ENCODE data around the gene PRDM12.

Gene PRDM12

GRCh38 chr9:130711469-130711868, 47.1 kb downstream of the PRDM12 start:
- Mint-ChIP-seq H3K27me3 (no peaks in the 10 kb centered on the region), H3K4me3 (no peak overlapping the region), H3K27ac (no peak overlapping the region), H3K4me1 (peaks cover 35% of the 10 kb centered on the region), H3K36me3 (no peaks in the 10 kb centered on the region), H3K9me3 (no peaks in the 10 kb centered on the region)

GRCh38 chr9:130712564-130713285, 48.3 kb downstream of the PRDM12 start:
- Mint-ChIP-seq H3K4me3 (peak overlapping the region; percentile 95), H3K36me3 (no peaks in the 10 kb centered on the region), H3K27ac (peak overlapping the region; percentile 97), H3K9me3 (no peaks in the 10 kb centered on the region), H3K4me1 (peaks cover 41% of the 10 kb centered on the region), H3K27me3 (no peaks in the 10 kb centered on the region)

DNA sequence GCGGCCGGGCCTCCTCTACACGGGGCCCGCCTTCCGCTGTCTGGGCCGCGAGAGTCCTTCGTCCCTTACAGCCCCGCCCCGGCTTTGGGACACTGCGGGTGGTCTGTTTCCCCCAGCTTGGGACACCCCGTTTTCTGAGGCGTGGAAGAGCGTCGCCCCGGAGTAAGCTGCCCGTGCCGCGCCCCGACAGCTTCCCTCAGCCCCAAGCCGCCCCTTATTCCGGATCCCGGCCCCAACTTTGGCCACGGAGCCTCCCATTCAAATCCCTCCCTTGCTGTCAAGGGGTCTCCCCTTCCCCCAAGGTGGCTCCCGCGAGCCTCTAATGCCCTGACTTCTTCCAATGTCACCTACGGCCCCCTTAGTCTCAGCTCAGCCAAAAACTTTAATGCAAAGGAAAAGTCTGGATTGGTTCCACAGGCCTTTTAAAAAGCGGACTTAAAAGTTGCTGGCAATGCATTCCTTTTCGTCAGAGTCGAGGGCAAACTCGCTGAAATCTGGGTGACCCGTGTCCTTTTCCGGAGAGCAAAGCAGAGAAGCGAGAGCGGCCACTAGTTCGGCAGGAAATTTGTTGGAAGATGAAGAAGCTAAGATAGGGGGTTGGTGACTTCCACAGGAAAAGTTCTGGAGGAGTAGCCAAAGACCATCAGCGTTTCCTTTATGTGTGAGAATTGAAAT, 49.0 kb downstream of the PRDM12 start:
- peak overlapping the region; percentile 95 for H3K4me3 Mint-ChIP-seq
- peak overlapping the region; percentile 94 for H3K27ac Mint-ChIP-seq
- H3K27me3 Mint-ChIP-seq, result no peaks in the 10 kb centered on the region
- peaks cover 41% of the 10 kb centered on the region for H3K4me1 Mint-ChIP-seq
- H3K36me3 Mint-ChIP-seq, result no peaks in the 10 kb centered on the region
- H3K9me3 Mint-ChIP-seq, result no peaks in the 10 kb centered on the region

DNA sequence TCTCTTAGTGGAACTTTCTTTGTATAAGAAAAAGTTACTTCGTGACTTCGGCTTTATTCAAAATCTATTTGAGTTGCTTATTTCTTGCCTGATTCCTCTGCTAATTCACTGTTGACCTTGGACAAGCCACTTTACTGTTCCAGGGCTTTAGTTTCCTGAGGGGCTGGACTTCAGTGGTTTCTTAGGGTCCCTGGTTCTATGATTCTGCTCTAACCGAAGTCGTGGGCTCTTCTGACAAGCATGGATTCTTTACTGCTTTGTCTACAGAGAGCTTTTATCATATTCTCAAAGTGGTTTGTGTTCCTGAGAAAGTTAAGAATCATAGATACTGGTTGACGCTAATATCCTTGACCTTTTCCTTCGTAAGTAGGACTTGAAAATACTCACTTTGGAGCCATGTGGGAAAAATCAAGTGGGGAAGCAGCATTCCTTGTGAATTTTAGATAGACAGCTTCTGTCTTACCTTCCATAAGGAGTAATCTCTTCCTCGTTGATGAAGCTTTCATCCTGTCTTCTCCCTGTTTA, 50.3 kb downstream of the PRDM12 start:
- Mint-ChIP-seq H3K36me3 (no peaks in the 10 kb centered on the region), H3K27ac (no peak overlapping the region), H3K4me3 (peak overlapping the region; percentile 95), H3K9me3 (no peaks in the 10 kb centered on the region), H3K27me3 (no peaks in the 10 kb centered on the region), H3K4me1 (peaks cover 49% of the 10 kb centered on the region)

DNA sequence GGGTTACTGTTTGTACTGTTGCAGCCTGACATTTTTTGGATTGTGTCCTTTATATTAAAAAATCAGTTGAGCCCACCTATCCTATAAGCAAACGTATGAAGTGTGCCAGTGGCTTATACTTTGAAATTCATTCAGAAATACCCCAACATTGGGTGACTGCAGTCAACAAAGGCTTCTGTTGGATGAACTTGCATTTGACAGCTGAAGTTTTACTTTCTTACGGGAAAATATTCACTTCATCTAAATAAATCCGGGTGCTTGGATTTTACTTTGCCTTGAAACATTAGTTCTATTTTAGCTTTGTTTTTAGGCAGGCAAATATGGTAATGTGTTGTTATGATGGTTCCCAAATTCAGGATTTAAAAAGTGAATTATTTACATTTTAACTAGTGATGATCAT, 50.9 kb downstream of the PRDM12 start:
- Mint-ChIP-seq H3K4me1 (peaks cover 55% of the 10 kb centered on the region), H3K27me3 (no peaks in the 10 kb centered on the region), H3K27ac (no peak overlapping the region), H3K9me3 (no peaks in the 10 kb centered on the region), H3K36me3 (no peaks in the 10 kb centered on the region), H3K4me3 (peak overlapping the region; percentile 95)

GRCh38 chr9:130718562-130718961, 54.2 kb downstream of the PRDM12 start:
- Mint-ChIP-seq H3K36me3 (peaks cover 2% of the 10 kb centered on the region), H3K27ac (no peak overlapping the region), H3K4me3 (no peak overlapping the region), H3K4me1 (peaks cover 59% of the 10 kb centered on the region), H3K27me3 (no peaks in the 10 kb centered on the region), H3K9me3 (no peaks in the 10 kb centered on the region)

DNA sequence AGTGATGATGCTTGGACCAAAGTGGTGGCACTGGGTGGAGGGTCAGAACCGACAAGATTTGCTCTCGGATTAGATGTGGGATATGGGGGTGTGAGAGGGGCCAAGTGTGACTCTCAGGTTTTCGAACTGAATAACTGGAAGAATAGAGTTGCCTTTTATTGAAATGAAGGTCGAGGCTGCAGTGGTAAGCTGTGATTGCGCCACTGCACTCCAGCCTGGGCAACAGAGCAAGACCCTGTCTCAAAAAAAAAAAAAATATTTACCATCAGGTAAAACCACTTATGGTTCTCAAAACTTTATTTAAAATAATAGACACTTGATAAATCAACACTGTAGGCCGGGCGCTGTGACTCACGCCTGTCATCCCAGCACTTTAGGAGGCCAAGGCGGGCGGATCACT, 56.4 kb downstream of the PRDM12 start:
- peaks cover 37% of the 10 kb centered on the region for H3K4me1 Mint-ChIP-seq
- H3K9me3 Mint-ChIP-seq, result no peaks in the 10 kb centered on the region
- no peak overlapping the region for H3K27ac Mint-ChIP-seq
- no peak overlapping the region for H3K4me3 Mint-ChIP-seq
- no peaks in the 10 kb centered on the region for H3K27me3 Mint-ChIP-seq
- peaks cover 2% of the 10 kb centered on the region for H3K36me3 Mint-ChIP-seq

DNA sequence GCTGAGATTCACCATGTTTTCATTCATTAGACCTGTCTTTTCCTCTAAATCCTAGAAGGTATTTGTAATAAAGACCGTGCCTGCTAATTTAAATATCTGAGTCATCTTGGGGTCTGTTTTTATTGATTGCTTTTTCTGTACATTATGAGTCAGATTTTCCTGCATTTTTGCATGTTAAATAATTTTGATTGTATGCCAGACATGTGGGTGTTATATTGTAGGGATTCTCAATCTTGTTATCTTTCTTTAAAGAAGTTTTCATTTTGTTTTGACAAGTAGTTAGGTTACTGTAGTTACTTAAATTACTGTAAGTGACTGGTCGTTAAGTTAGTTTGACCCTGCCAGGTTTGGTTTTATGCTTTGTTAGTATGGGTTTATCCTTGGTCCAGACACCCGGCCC, 64.3 kb downstream of the PRDM12 start:
- no peak overlapping the region for H3K4me3 Mint-ChIP-seq
- peak overlapping the region; percentile 5 for H3K27ac Mint-ChIP-seq
- H3K4me1 Mint-ChIP-seq, result peaks cover 38% of the 10 kb centered on the region
- no peaks in the 10 kb centered on the region for H3K9me3 Mint-ChIP-seq
- peaks cover 1% of the 10 kb centered on the region for H3K36me3 Mint-ChIP-seq
- no peaks in the 10 kb centered on the region for H3K27me3 Mint-ChIP-seq

DNA sequence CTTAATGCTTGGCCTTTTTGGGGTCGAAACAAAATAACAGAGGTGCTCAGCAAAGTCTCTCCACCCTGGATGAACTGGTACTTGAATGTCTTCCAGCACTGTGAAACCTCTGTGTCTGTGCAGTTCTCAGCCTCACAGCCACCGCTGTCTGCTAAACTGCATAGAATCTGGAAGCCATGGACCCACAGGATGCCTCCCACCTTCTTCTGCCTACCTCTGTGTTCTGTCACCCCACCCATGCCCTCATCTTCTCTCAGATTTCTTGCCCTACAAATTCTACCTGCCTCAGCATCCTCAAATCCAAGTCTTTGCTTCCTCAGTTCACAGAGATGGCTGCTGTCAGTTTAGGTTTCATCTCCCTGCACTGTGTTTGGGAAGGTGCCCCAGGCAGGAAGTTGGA, 64.8 kb downstream of the PRDM12 start:
- Mint-ChIP-seq H3K4me3 (no peak overlapping the region), H3K27ac (no peak overlapping the region), H3K27me3 (no peaks in the 10 kb centered on the region), H3K4me1 (peaks cover 40% of the 10 kb centered on the region), H3K36me3 (peaks cover 3% of the 10 kb centered on the region), H3K9me3 (no peaks in the 10 kb centered on the region)

- Mint-ChIP-seq H3K4me3 (no peak overlapping the region), H3K36me3 (peaks cover 3% of the 10 kb centered on the region), H3K27me3 (no peaks in the 10 kb centered on the region), H3K9me3 (no peaks in the 10 kb centered on the region), H3K27ac (peak overlapping the region; percentile 43), H3K4me1 (peaks cover 42% of the 10 kb centered on the region)
Measured at GRCh38 chr9:130731355-130731754, 67.0 kb downstream of the PRDM12 start.

DNA sequence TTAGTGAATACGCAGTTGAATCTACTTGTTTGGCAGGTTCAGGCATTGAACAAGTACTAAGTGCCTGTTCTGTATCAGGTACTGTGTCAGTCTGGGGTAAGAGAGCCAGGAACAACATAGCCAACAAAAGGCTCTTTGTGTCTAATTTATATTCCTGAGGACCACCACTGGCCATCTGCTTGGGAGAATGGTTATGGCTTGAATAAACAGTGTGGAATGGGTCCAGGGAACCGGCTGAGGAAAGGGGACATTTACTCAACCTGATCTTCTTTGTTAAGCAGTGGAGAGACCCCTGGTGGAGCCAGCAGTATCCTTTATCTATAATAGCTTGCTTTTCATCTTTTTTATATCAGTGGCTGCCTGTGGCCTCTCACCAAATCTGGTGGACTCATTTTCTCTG, 67.7 kb downstream of the PRDM12 start:
- no peak overlapping the region for H3K4me3 Mint-ChIP-seq
- peaks cover 3% of the 10 kb centered on the region for H3K36me3 Mint-ChIP-seq
- no peaks in the 10 kb centered on the region for H3K9me3 Mint-ChIP-seq
- H3K27me3 Mint-ChIP-seq, result no peaks in the 10 kb centered on the region
- H3K4me1 Mint-ChIP-seq, result peaks cover 42% of the 10 kb centered on the region
- H3K27ac Mint-ChIP-seq, result peak overlapping the region; percentile 35
